NB4 (cell line): ENCODE data around the gene SLC25A26.

Experiments used
- DNase-seq: peaks from one replicate; pipeline ENCODE4 v3.0.0; 2010; ENCODE audit warnings: low read depth
- H3K4me3 ChIP-seq: one replicate; pipeline ENCODE4 v1.5.1; 2011; ENCODE audit warnings: mild to moderate bottlenecking, low read depth, low read length, moderate library complexity
- MYC ChIP-seq: IDR thresholded peaks from 2 replicates; pipeline ENCODE4 v1.6.1; 2011; ENCODE audit warnings: low read depth, low read length
- POLR2A ChIP-seq: IDR thresholded peaks from 2 replicates; pipeline ENCODE4 v1.6.1; 2011; ENCODE audit warnings: mild to moderate bottlenecking; ENCODE audit not compliant: insufficient read length; ENCODE audit errors: extremely low read depth
- TF ChIP-seq, protein P1 (sequence below): IDR thresholded peaks from one replicate; pipeline ENCODE4 v1.5.1; 2012; ENCODE audit warnings: low read depth, low read length
- TF ChIP-seq, protein P2 (sequence below): IDR thresholded peaks from 2 replicates; pipeline ENCODE4 v1.6.1; 2011; ENCODE audit warnings: low read depth, low read length

Gene SLC25A26

DNA sequence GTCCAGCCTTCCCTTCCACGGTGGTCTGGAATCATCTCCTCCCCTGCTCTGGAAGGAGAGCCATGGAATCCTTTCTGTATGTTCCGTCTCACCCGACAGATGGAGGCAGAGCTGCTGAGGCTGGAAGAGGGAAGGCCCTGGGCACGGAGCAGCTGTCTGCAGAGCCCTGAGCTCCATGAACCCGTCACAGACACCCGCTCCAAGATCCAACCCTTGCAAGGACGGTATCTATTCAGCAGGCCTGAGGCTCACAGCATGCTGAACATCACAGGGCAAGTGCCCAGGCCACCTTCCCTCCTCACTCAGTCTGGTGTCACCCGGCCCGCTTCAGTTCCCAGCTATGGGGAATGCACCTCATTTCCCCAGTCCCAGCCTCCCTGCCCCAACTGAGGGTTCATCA lies 176.1 kb downstream of the SLC25A26 start:
- no peak for TF ChIP-seq POLR2A
- TF ChIP-seq, protein P1, sequence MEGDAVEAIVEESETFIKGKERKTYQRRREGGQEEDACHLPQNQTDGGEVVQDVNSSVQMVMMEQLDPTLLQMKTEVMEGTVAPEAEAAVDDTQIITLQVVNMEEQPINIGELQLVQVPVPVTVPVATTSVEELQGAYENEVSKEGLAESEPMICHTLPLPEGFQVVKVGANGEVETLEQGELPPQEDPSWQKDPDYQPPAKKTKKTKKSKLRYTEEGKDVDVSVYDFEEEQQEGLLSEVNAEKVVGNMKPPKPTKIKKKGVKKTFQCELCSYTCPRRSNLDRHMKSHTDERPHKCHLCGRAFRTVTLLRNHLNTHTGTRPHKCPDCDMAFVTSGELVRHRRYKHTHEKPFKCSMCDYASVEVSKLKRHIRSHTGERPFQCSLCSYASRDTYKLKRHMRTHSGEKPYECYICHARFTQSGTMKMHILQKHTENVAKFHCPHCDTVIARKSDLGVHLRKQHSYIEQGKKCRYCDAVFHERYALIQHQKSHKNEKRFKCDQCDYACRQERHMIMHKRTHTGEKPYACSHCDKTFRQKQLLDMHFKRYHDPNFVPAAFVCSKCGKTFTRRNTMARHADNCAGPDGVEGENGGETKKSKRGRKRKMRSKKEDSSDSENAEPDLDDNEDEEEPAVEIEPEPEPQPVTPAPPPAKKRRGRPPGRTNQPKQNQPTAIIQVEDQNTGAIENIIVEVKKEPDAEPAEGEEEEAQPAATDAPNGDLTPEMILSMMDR = no peak
- no peak for TF ChIP-seq MYC
- TF ChIP-seq, protein P2, sequence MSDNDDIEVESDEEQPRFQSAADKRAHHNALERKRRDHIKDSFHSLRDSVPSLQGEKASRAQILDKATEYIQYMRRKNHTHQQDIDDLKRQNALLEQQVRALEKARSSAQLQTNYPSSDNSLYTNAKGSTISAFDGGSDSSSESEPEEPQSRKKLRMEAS = no peak
- H3K4me3 ChIP-seq = no peak overlapping the region
- DNase-seq = no peak

DNA sequence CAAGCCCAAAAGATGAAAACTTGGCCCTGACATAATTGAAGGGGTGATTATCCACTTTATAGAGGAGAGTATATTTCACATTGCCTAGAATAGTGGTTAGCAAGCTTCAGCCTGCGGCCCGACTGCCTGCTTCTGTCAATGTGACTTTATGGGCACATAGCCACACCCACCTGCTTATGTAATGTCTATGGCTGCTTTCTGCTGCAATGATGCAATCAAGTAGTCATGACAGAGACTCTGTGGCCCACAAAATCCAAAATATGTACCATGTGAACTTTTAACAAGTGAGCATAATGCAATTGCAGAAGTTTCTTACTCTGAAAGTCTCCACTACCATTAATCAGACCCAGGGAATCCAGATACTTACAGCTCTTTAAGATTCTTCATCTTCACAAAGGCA lies 176.9 kb downstream of the SLC25A26 start:
- TF ChIP-seq MYC = no peak
- TF ChIP-seq, protein P2 = peak; percentile 50
- peak; percentile 64 for DNase-seq
- H3K4me3 ChIP-seq = no peak overlapping the region

DNA sequence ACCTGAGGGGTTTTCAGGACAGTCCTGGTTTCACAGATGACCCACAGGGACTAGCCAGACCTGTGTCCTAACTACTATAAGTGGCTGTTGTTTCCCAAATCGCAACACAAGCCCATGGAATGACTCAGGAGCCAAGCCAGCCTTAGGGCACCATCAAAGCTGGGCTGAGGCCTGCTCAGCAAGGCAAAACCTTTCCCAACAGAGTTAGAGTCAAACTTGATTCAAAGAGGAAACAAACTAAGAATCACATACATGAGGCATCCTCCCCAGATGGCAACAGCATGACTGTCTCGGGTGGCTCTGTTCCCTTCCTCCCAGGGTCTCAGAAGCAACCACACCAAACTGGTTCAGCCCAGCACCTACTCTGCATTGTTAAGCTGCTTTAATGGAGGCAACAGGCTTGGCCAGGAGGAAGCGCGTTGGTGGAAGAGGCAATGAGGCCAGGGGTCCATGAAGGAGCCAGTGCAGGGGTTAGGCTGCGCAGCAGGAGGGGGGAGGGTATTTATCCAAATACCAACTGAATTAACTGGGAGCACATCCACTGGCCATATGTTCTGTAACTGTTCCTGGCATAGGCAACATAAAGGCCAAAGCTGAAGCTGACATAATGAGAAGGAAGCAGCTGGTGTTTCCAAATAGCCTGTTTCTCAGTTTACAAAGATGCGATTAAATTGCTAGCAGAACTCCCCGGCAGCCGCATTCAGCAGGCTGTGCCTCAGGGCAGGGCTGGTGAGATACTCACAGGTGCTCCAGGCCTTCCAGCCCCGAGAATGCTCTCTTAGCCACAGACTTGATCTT lies 177.6 kb downstream of the SLC25A26 start:
- no peak for TF ChIP-seq POLR2A
- TF ChIP-seq, protein P1 = no peak
- TF ChIP-seq, protein P2 = no peak
- no peak for TF ChIP-seq MYC
- no peak for DNase-seq
- no peak overlapping the region for H3K4me3 ChIP-seq

DNA sequence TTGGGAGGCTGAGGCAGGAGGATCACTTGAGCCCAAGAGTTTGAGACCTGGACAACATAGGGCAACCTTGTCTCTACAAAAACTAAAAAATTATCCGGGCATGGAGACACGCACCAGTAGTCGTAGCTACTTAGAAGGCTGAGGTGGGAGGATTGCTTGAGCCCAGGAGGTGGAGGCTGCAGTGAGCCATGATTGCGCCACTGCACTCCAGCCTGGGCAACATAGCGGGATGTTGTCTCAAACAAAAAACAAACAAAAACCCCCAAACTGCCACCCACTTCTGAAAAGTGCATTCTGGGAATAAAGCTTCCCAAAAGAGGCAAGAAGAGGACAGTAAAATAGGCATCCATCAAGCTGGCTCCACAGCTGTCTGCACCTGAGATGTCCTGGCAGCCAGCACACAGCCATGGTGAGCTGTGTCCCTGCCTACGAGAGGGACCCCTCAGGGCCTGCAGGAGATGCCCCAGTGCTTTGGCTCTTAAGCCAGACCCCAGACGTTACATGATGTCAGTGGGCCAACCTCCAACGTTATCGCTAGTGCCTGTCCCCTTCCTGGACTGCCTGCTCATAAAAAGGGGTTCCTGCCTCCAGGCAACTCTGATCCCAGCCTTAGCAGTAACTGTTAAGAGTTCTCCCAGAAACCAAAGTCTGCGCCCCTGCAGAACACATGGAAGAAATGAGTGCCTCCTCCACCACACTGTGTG lies 178.9 kb downstream of the SLC25A26 start:
- TF ChIP-seq POLR2A = no peak
- TF ChIP-seq, protein P2 = no peak
- TF ChIP-seq MYC = no peak
- TF ChIP-seq, protein P1 = no peak
- no peak overlapping the region for H3K4me3 ChIP-seq
- no peak for DNase-seq

DNA sequence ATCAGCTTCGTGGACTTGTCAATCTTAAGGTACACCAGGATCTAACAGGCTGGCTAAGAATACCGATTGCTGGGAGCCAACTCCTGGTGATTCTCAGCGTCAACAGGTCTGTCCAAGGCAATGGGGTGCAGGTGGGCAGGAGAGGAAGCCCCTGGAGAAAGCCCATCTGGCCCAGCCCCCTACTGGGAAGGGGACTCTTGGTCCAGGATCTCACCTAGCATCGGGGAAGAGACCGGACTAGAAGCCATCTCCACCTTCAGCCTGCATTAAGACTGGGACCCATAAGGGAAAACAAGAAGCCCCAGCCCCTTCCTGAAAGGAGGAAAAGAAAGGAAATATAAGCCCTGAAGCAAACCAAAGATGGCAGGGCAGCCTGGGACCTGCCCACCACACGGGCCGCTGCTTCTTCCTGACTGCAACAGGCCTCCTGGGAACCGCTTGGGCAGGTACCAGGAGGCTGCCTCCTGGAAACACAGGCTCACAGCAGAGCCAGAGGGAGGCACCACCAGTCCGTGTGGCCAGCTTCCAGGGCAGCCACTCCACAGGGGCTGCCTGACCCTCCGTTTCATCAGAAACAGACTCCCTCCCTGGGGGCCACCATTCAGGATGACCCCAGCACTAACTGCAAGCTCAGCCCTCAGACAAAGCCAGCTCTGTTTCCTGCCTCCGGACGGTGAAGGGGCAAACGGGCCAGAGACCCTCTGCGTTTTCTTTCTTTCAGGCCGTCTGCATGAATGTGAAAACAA lies 179.8 kb downstream of the SLC25A26 start:
- H3K4me3 ChIP-seq = no peak overlapping the region
- no peak for TF ChIP-seq MYC
- DNase-seq = no peak

DNA sequence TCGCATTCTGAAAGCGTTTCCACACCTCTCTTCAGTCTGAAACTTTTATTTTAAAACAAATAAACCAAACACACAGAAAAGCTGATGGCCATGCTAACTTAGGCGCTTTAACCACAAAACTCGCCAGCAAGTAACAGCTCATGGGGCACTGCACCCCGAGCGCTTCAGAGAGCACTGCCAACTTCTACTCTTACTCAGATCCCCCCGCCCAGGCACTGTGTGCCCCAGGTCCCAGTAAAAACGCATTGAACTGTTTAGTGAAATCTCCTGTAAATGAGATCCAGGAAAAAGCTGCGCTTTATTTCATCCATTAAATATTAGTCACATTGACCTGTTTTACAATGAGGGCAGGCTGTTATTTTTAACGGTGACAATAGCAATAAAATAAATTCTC lies 180.4 kb downstream of the SLC25A26 start:
- DNase-seq = no peak
- TF ChIP-seq, protein P1 = no peak
- no peak for TF ChIP-seq MYC
- TF ChIP-seq, protein P2 = no peak
- TF ChIP-seq POLR2A = no peak
- H3K4me3 ChIP-seq = no peak overlapping the region
